ENCODE data around the gene PPP1R13B. TPM values are rescaled to one million over a fixed set of nuclear protein-coding genes. Genes with fewer than 3 reads are reported as not detected.

Gene PPP1R13B
- total RNA-seq, 1 experiment from 2014 or later = 16.2 TPM

- Mint-ChIP-seq H3K36me3 (ENCODE audit: insufficient read depth, unreplicated experiment) (peaks cover 55% of the 10 kb centered on the region), H3K4me3 (ENCODE audit: unreplicated experiment) (no peak overlapping the region), H3K9me3 (ENCODE audit: unreplicated experiment) (no peaks in the 10 kb centered on the region), H3K27me3 (ENCODE audit: insufficient read depth, unreplicated experiment) (no peaks in the 10 kb centered on the region), H3K27ac (ENCODE audit: low read depth, unreplicated experiment) (no peak overlapping the region), H3K4me1 (ENCODE audit: insufficient read depth, unreplicated experiment) (no peaks in the 10 kb centered on the region)
- BruUV-seq (replicated peaks) = no TSS peak
- TF ChIP-seq CTCF (IDR thresholded peaks at IDR 0.05; ENCODE audit: unreplicated experiment) = no peak
- intact Hi-C loops (cut with micrococcal nuclease) = no loop called here
- ChIA-PET CTCF (interaction anchor here (0.6 kb wide), 1 partner anchor 1315 kb away, joined by 3 read pairs; no protein-coding TSS in a partner anchor), POLR2A (no interaction called here)
- no peak for DNase-seq (ENCODE audit: unreplicated experiment)
Observed at GRCh38 chr14:103742499-103743255, 104.7 kb downstream of the PPP1R13B start.

- POLR2A ChIA-PET = no interaction called here
- H3K36me3 Mint-ChIP-seq (ENCODE audit: insufficient read depth, unreplicated experiment) = peaks cover 62% of the 10 kb centered on the region
- H3K27me3 Mint-ChIP-seq (ENCODE audit: insufficient read depth, unreplicated experiment) = no peaks in the 10 kb centered on the region
- no peak overlapping the region for H3K4me3 Mint-ChIP-seq (ENCODE audit: unreplicated experiment)
- TF ChIP-seq CTCF (IDR thresholded peaks at IDR 0.05; ENCODE audit: unreplicated experiment) = no peak
- intact Hi-C loops (cut with micrococcal nuclease) = no loop called here
- CTCF ChIA-PET = no interaction called here
- H3K9me3 Mint-ChIP-seq (ENCODE audit: unreplicated experiment) = no peaks in the 10 kb centered on the region
- DNase-seq (ENCODE audit: unreplicated experiment) = no peak
- no peak overlapping the region for H3K27ac Mint-ChIP-seq (ENCODE audit: low read depth, unreplicated experiment)
- H3K4me1 Mint-ChIP-seq (ENCODE audit: insufficient read depth, unreplicated experiment) = no peaks in the 10 kb centered on the region
- no TSS peak for BruUV-seq (replicated peaks)
Observed at GRCh38 chr14:103741876-103742275, 105.5 kb downstream of the PPP1R13B start.

GRCh38 chr14:103740991-103741689, 106.2 kb downstream of the PPP1R13B start:
- Mint-ChIP-seq H3K27ac (ENCODE audit: low read depth, unreplicated experiment) (no peak overlapping the region), H3K4me3 (ENCODE audit: unreplicated experiment) (no peak overlapping the region), H3K9me3 (ENCODE audit: unreplicated experiment) (no peaks in the 10 kb centered on the region), H3K4me1 (ENCODE audit: insufficient read depth, unreplicated experiment) (no peaks in the 10 kb centered on the region), H3K36me3 (ENCODE audit: insufficient read depth, unreplicated experiment) (peaks cover 62% of the 10 kb centered on the region), H3K27me3 (ENCODE audit: insufficient read depth, unreplicated experiment) (no peaks in the 10 kb centered on the region)
- POLR2A ChIA-PET = interaction anchor here (1.0 kb wide), 1 partner anchor 19 kb away, joined by 3 read pairs; no protein-coding TSS in a partner anchor
- CTCF ChIA-PET = interaction anchor here (0.6 kb wide), 1 partner anchor 911 kb away, joined by 4 read pairs; no protein-coding TSS in a partner anchor
- no peak for TF ChIP-seq CTCF (IDR thresholded peaks at IDR 0.05; ENCODE audit: unreplicated experiment)
- intact Hi-C loops (cut with micrococcal nuclease) = no loop called here
- BruUV-seq (replicated peaks) = no TSS peak
- no peak for DNase-seq (ENCODE audit: unreplicated experiment)

- no peaks in the 10 kb centered on the region for H3K4me1 Mint-ChIP-seq (ENCODE audit: insufficient read depth, unreplicated experiment)
- no peak for DNase-seq (ENCODE audit: unreplicated experiment)
- POLR2A ChIA-PET = no interaction called here
- intact Hi-C loops (cut with micrococcal nuclease) = no loop called here
- H3K4me3 Mint-ChIP-seq (ENCODE audit: unreplicated experiment) = no peak overlapping the region
- H3K27ac Mint-ChIP-seq (ENCODE audit: low read depth, unreplicated experiment) = no peak overlapping the region
- H3K27me3 Mint-ChIP-seq (ENCODE audit: insufficient read depth, unreplicated experiment) = no peaks in the 10 kb centered on the region
- BruUV-seq (replicated peaks) = no TSS peak
- no peak for TF ChIP-seq CTCF (IDR thresholded peaks at IDR 0.05; ENCODE audit: unreplicated experiment)
- H3K9me3 Mint-ChIP-seq (ENCODE audit: unreplicated experiment) = no peaks in the 10 kb centered on the region
- H3K36me3 Mint-ChIP-seq (ENCODE audit: insufficient read depth, unreplicated experiment) = peaks cover 54% of the 10 kb centered on the region
- CTCF ChIA-PET = no interaction called here
Observed at GRCh38 chr14:103739793-103740501, 107.4 kb downstream of the PPP1R13B start.

Measured in MCF 10A (cell line).